ENCODE measurements around the gene GBX1. TPM values are rescaled to one million over a fixed set of nuclear protein-coding genes. Genes with fewer than 3 reads are reported as not detected.

Gene GBX1
- polyA plus RNA-seq, 2 of the 4 experiments (the other 2 are of a cell fraction) = not detected

- no peak for TF ChIP-seq RCOR1 (IDR thresholded peaks at IDR 0.05; ENCODE audit: low read depth, low read length)
Measured at GRCh38 chr7:151124481-151124880, 43.0 kb downstream of the GBX1 start (continued).

- Histone ChIP-seq H3K4me3 (no peak overlapping the region), H3K27ac (no peak overlapping the region), H3K9me3 (no peaks in the 10 kb centered on the region), H3K4me1 (no peaks in the 10 kb centered on the region), H3K4me2 (no peak overlapping the region)
- DNase-seq (ENCODE audit: low read depth in 1 of 2, low spot score in 1 of 2) (peak; percentile 85 to 94), ATAC-seq (peak; percentile 90 to 96), FAIRE-seq (peak; percentile 59)
- ChIA-PET POLR2A (interaction anchor here (1.0 kb wide), 1 partner anchor 108 kb away, joined by 3 read pairs; the partner anchor contains the start of gene CHPF2), CTCF (interaction anchor here (0.6 to 5.0 kb wide), 56 partner anchors 9 to 389 kb away, joined by 3 to 63 read pairs (median 5); partner anchors contain the start of genes ABCB8, CHPF2, GBX1 and TMUB1)
- WGBS (ENCODE audit: missing lambda C conversion rate) = 29% methylated on average over 19 of the region's 24 CpGs
- TF ChIP-seq CBX2 (IDR thresholded peaks at IDR 0.05; ENCODE audit: borderline replicate concordance, low read depth) (no peak), RFX5 (IDR thresholded peaks at IDR 0.05) (no peak), MAZ (IDR thresholded peaks at IDR 0.05; ENCODE audit: borderline replicate concordance, low read depth, low read length) (no peak), RCOR1 (IDR thresholded peaks at IDR 0.05; ENCODE audit: low read depth, low read length) (no peak), REST (IDR thresholded peaks at IDR 0.05) (no peak), MAX (IDR thresholded peaks at IDR 0.05) (peak; percentile 47), PBX3 (IDR thresholded peaks at IDR 0.05) (no peak), EHMT2 (IDR thresholded peaks at IDR 0.05; ENCODE audit: low read depth) (no peak), ESRRA (IDR thresholded peaks at IDR 0.05; ENCODE audit: borderline replicate concordance, low read length) (no peak), BHLHE40 (IDR thresholded peaks at IDR 0.05; ENCODE audit: low read depth, low read length) (no peak), HOXA7 (CRISPR knock-in tag; IDR thresholded peaks at IDR 0.05) (no peak), TFCP2L1 (CRISPR knock-in tag; IDR thresholded peaks at IDR 0.05) (no peak), RAD21 (conservative IDR thresholded peaks at IDR 0.05 in 1 of 2, IDR thresholded peaks at IDR 0.05 in 1 of 2) (peak; percentile 85 to 87), KDM1A (IDR thresholded peaks at IDR 0.05; ENCODE audit: low read depth) (no peak), JUN (IDR thresholded peaks at IDR 0.05) (no peak), CBX8 (IDR thresholded peaks at IDR 0.05) (no peak), FOSL2 (IDR thresholded peaks at IDR 0.05) (no peak), FOSL2 (CRISPR knock-in tag; IDR thresholded peaks at IDR 0.05) (no peak), RARB (CRISPR knock-in tag; IDR thresholded peaks at IDR 0.05) (no peak), ELK1 (IDR thresholded peaks at IDR 0.05; ENCODE audit: low read depth, low read length) (no peak), EHF (CRISPR knock-in tag; IDR thresholded peaks at IDR 0.05) (no peak), MAFK (IDR thresholded peaks at IDR 0.05; ENCODE audit: partially characterized antibody) (no peak), HES2 (IDR thresholded peaks at IDR 0.05) (no peak), RNF2 (IDR thresholded peaks at IDR 0.05; ENCODE audit: borderline replicate concordance, low read depth) (no peak), CEBPB (IDR thresholded peaks at IDR 0.05) (no peak), SMC3 (IDR thresholded peaks at IDR 0.05) (peak; percentile 80), CTCF (IDR thresholded peaks at IDR 0.05) (peak; percentile 97), NR3C1 (IDR thresholded peaks at IDR 0.05) (no peak), USF2 (IDR thresholded peaks at IDR 0.05) (no peak), FOXS1 (CRISPR knock-in tag; IDR thresholded peaks at IDR 0.05) (no peak)
Measured at GRCh38 chr7:151123822-151124464, 43.6 kb downstream of the GBX1 start.
